HPDE6-E6E7 (cell line): Measurements from ENCODE around the gene DFFB.
"Not testable (repeated sequence)": the region's sequence is repeated elsewhere in the genome, so short reads cannot be mapped to it uniquely, and the experiment has no call there.

Experiments used
- DNase-seq: peaks from one replicate; pipeline ENCODE4 v3.0.0; 2011; ENCODE audit warnings: missing footprints; ENCODE audit errors: extremely low spot score

Gene DFFB

GRCh38 chr1:3856923-3857790, at the start of gene DFFB, which contains the start of gene CEP104:
TSS of gene DFFB (plus strand) at chr1:3857476. CDS start at chr1:3857604, 128 bp downstream.
TSS of gene CEP104 (minus strand) at chr1:3857211. CDS start at chr1:3852407, 4,804 bp downstream.
- peak; percentile 100 for DNase-seq

- DNase-seq = no peak
These were observed 49.5 kb upstream of the DFFB start for GRCh38 chr1:3807769-3808168.

- no peak for DNase-seq
These were observed 47.6 kb upstream of the DFFB start for GRCh38 chr1:3809680-3810079.

- DNase-seq = not testable (repeated sequence)
These were observed 47.0 kb upstream of the DFFB start for GRCh38 chr1:3810149-3810761.

GRCh38 chr1:3811595-3811911, 45.7 kb upstream of the DFFB start:
- DNase-seq = no peak

GRCh38 chr1:3814065-3814464, 43.2 kb upstream of the DFFB start:
- DNase-seq = no peak

- no peak for DNase-seq
These were observed 42.3 kb upstream of the DFFB start for GRCh38 chr1:3814771-3815561.

GRCh38 chr1:3816331-3817137, 40.7 kb upstream of the DFFB start:
- DNase-seq = no peak

GRCh38 chr1:3817138-3817740, 40.0 kb upstream of the DFFB start:
- no peak for DNase-seq

GRCh38 chr1:3817821-3818597, 39.3 kb upstream of the DFFB start:
- DNase-seq = no peak

GRCh38 chr1:3819771-3820200, 37.5 kb upstream of the DFFB start:
- peak; percentile 49 for DNase-seq

GRCh38 chr1:3820316-3820715, 37.0 kb upstream of the DFFB start:
- no peak for DNase-seq

- DNase-seq = no peak
These were observed 36.3 kb upstream of the DFFB start for GRCh38 chr1:3821004-3821403.

GRCh38 chr1:3821447-3821846, 35.8 kb upstream of the DFFB start:
- DNase-seq = no peak

- no peak for DNase-seq
These were observed 35.4 kb upstream of the DFFB start for GRCh38 chr1:3821908-3822307.

- DNase-seq = no peak
These were observed 34.9 kb upstream of the DFFB start for GRCh38 chr1:3822421-3822820.

GRCh38 chr1:3824650-3825049, 32.6 kb upstream of the DFFB start:
- DNase-seq = no peak

- no peak for DNase-seq
These were observed 31.9 kb upstream of the DFFB start for GRCh38 chr1:3825356-3825755.

GRCh38 chr1:3827813-3828307, 29.4 kb upstream of the DFFB start:
- no peak for DNase-seq

GRCh38 chr1:3828391-3828790, 28.9 kb upstream of the DFFB start:
- no peak for DNase-seq
